GM21723 (cell line): ENCODE measurements around the gene AXDND1.

Source experiments
- ATAC-seq: cut with Tn5 transposase; IDR thresholded peaks from one replicate; pipeline ENCODE4 v1.9.1; 2021; ENCODE audit warnings: mild to moderate bottlenecking, moderate library complexity; ENCODE audit not compliant: unreplicated experiment

Gene AXDND1

GRCh38 chr1:179554427-179554826 is 188.7 kb downstream of the AXDND1 start:
- ATAC-seq, result no peak

GRCh38 chr1:179558078-179558477 is 192.3 kb downstream of the AXDND1 start:
- ATAC-seq, result no peak

GRCh38 chr1:179575497-179576314 is 209.9 kb downstream of the AXDND1 start, which contains the start of gene NPHS2:
Gene NPHS2 (minus strand): TSS chr1:179575948. CDS start chr1:179575864, 84 bp downstream.
- ATAC-seq, result no peak

DNA sequence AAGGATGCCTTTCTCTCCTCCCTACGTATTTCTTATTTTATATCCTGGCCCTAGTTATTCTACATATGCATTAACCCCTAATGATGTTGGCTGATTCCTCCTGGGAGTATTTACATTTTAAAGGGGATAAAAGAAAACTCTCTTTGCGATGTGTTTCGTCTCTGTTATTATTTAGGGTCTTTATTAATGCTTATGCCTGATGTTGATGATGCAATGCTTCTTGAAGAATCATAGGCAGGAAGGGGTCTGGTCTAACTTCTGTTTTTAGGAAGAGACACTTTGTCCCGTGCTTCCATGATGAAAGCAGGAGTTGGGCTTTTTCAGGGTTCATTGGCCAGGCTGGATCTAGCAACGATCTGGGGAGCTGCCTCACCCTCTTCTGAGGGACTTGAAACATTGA is 210.7 kb downstream of the AXDND1 start:
- ATAC-seq, result no peak

- no peak for ATAC-seq
These were observed 218.1 kb downstream of the AXDND1 start for GRCh38 chr1:179583771-179584320.

- ATAC-seq, result no peak
These were observed 220.5 kb downstream of the AXDND1 start for GRCh38 chr1:179586107-179586823.

DNA sequence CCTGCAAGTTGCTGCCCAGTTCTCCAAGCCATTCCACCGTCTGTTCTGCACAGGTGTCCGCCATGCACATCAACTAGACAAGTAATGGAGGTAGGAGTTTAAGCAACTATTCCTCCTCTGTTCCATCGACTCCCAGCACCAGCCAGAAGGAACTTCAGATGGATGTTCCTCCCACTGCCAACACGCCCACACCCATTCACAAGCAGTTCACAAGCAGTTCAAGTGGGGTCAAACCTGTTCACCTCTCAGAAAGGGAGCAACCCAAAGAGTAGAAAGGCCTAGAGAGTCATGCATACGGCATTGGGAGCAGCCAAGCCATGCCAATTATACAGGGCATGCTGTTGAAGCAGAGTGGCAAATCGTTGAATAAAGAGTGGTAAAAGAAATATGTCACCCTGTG is 221.6 kb downstream of the AXDND1 start:
- ATAC-seq, result no peak

DNA sequence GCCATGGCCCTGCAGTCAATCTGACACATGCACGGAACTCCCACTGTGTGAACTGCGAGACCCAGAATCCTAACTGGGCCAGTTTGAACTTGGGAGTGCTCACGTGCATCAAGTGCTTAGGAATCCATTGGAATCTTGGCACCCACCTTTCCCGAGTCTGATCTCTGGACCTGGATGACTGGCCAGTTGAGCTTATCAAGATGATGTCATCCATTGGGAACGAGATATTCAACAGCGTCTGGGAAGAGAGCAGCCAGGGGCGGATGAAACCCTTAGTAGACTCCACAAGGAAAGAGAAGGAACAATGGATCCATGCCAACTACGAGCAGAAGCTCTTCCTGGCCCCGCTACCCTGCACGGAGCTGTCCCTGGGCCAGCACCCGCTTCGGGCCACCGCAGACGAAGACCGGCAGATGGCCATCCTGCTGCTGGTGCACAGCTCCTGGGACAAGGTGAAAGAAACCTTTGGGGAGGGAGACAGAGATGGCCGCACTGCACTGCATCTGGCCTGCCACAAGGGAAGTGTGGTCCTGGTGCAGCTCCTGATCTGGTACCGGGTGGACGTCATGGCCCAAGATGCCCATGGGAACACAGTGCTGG is 222.8 kb downstream of the AXDND1 start:
- ATAC-seq, result no peak

DNA sequence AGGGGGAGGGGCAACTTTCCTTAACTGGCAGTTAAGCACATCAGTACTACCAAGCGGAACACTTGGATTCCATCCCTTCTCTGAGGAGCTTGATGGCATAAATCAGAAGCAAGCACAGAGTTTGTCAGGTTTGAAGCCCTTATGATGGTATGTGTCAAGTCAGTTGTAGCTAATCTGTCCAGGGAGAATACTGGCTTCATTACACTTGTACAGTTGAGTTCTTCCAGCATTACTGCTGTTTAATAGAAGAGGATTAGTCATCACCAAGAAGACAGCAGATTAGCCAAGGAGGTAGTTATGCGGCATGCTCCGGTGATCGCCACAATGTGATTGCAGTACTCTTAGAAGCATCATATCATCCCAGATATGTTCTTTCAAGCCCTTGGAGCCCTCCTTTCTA is 223.7 kb downstream of the AXDND1 start:
- ATAC-seq, result no peak

GRCh38 chr1:179590671-179591070 is 224.9 kb downstream of the AXDND1 start:
- no peak for ATAC-seq

DNA sequence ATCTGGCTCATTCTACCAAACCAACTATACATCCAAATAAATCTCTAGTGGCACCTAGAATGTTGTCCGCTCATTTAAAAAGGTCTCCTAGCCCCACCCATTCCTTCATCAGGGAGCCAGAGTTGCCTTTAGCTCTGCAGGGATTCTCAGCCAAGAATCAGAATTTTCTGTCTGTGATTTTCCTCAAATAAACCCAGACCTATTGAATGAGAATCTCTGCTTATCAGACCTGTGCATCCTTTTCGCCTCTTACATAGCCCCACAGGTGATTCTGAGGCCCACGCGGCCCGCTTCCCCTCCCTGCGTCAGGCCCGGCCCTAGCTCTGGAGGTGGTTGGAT is 225.5 kb downstream of the AXDND1 start:
- ATAC-seq, result no peak

- ATAC-seq, result no peak
These were observed 226.1 kb downstream of the AXDND1 start, which contains the start of gene TDRD5 for GRCh38 chr1:179591592-179592580. Gene TDRD5 (plus strand): TSS chr1:179591832. CDS start chr1:179592616, 784 bp downstream.

- ATAC-seq, result no peak
These were observed 232.9 kb downstream of the AXDND1 start for GRCh38 chr1:179598631-179599030.

- ATAC-seq, result no peak
These were observed 234.0 kb downstream of the AXDND1 start for GRCh38 chr1:179599623-179600249.

DNA sequence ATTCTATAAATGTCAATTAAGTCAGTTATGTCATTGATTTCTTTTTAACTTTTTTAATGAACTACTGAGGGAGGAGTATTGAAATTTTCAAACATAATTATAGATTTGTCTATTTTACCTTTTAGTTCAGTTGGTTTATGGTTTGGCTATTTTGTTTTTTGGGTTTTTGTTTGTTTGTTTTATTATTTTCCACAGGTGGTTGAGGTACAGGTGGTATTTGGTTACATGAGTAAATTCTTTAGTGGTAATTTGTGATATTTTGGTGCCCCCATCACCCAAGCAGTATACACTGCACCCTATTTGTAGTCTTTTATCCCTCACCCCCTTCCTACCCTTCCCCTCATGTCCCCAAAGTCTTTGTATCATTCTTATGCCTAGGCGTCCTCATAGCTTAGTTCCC is 235.3 kb downstream of the AXDND1 start:
- no peak for ATAC-seq
